Uterus (tissue), 2 donors: ENCODE measurements around the gene ADGRF1.

ENCODE experiments used
- POLR2A ChIP-seq, 2 donors: fragments of 450-650 bp; IDR thresholded peaks; one replicate each; pipeline ENCODE4 v1.6.1; 2016; ENCODE audit warnings: antibody characterized with exemption in 2 of 2, mild to moderate bottlenecking in 1 of 2, moderate library complexity in 1 of 2
- TF ChIP-seq, protein P1 (sequence below), 4 experiments: fragments of 200-600 bp in 2 of 4; fragments of 450-650 bp in 2 of 4; sonication (generic) in 2 of 4; IDR thresholded peaks; one replicate each; pipeline ENCODE4 v1.5.1; 2016 to 2019; ENCODE audit warnings: antibody characterized with exemption in 4 of 4, mild to moderate bottlenecking in 2 of 4, moderate library complexity in 1 of 4

DNA sequence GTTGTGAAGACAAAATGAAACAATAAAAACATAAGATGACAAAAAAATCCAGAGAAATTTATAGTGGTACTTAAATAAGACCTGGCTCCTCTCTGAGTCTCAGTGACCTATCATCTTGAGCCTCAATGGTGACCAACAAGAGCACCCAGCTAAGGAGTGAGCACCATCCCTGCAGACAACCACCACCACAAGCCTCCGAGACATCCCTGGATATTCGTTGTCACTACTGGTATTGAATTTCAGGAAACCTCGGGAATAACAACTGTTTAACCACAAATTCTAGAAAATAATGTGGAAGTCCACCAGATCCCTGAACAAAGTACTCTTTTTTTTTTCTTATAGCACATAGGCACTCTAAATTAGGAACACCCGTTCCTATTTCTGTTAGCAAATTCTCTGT, 88.2 kb downstream of the ADGRF1 start:
- TF ChIP-seq, protein P1, sequence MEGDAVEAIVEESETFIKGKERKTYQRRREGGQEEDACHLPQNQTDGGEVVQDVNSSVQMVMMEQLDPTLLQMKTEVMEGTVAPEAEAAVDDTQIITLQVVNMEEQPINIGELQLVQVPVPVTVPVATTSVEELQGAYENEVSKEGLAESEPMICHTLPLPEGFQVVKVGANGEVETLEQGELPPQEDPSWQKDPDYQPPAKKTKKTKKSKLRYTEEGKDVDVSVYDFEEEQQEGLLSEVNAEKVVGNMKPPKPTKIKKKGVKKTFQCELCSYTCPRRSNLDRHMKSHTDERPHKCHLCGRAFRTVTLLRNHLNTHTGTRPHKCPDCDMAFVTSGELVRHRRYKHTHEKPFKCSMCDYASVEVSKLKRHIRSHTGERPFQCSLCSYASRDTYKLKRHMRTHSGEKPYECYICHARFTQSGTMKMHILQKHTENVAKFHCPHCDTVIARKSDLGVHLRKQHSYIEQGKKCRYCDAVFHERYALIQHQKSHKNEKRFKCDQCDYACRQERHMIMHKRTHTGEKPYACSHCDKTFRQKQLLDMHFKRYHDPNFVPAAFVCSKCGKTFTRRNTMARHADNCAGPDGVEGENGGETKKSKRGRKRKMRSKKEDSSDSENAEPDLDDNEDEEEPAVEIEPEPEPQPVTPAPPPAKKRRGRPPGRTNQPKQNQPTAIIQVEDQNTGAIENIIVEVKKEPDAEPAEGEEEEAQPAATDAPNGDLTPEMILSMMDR (IDR thresholded peaks at IDR 0.05): no peak
- TF ChIP-seq POLR2A (IDR thresholded peaks at IDR 0.05): no peak
